BE2C (cell line): ENCODE measurements around the gene SEMA7A.

ENCODE experiments used
- DNase-seq: peaks from one replicate; pipeline ENCODE4 v3.0.0-alpha.2; 2020
- H3K27me3 ChIP-seq: fragments of 250-450 bp; sonication (Bioruptor Pico); 2 replicates; pipeline ENCODE4 v1.5.1; 2020; ENCODE audit warnings: mild to moderate bottlenecking
- H3K36me3 ChIP-seq: fragments of 250-450 bp; sonication (Bioruptor Pico); 2 replicates; pipeline ENCODE4 v1.5.1; 2020; ENCODE audit warnings: mild to moderate bottlenecking
- H3K4me1 ChIP-seq: fragments of 250-450 bp; sonication (Bioruptor Pico); 2 replicates; pipeline ENCODE4 v1.5.1; 2020
- H3K4me3 ChIP-seq: 2 replicates; pipeline ENCODE4 v1.5.1; 2011; ENCODE audit warnings: low read depth, low read length
- H3K9me3 ChIP-seq: fragments of 250-450 bp; sonication (Bioruptor Pico); 2 replicates; pipeline ENCODE4 v1.5.1; 2020
- CTCF ChIP-seq: IDR thresholded peaks from 2 replicates; pipeline ENCODE4 v1.5.1; 2012; ENCODE audit warnings: mild to moderate bottlenecking, low read depth, low read length

Gene SEMA7A

GRCh38 chr15:74373731-74374647 is 59.8 kb downstream of the SEMA7A start:
- Histone ChIP-seq H3K9me3 (no peaks in the 10 kb centered on the region), H3K36me3 (no peaks in the 10 kb centered on the region), H3K4me3 (peak overlapping the region; percentile 74), H3K27me3 (no peaks in the 10 kb centered on the region; the same call in 1 of the 2 replicates), H3K4me1 (peaks cover 3% of the 10 kb centered on the region; the same call in 1 of the 2 replicates)
- peak; percentile 98 for DNase-seq
- peak; percentile 88 for TF ChIP-seq CTCF

- Histone ChIP-seq H3K4me3 (no peak overlapping the region; the same call in 1 of the 2 replicates), H3K27me3 (no peaks in the 10 kb centered on the region; the same call in 1 of the 2 replicates), H3K4me1 (peaks cover 3% of the 10 kb centered on the region; the same call in 1 of the 2 replicates), H3K9me3 (no peaks in the 10 kb centered on the region), H3K36me3 (no peaks in the 10 kb centered on the region)
- no peak for TF ChIP-seq CTCF
- DNase-seq: no peak
Observed at GRCh38 chr15:74373056-74373650, 60.6 kb downstream of the SEMA7A start.

- H3K4me3 ChIP-seq: no peak overlapping the region
- H3K36me3 ChIP-seq: no peaks in the 10 kb centered on the region
- no peak for TF ChIP-seq CTCF
- H3K27me3 ChIP-seq: no peaks in the 10 kb centered on the region; the same call in 1 of the 2 replicates
- peaks cover 3% of the 10 kb centered on the region; the same call in 1 of the 2 replicates for H3K4me1 ChIP-seq
- H3K9me3 ChIP-seq: no peaks in the 10 kb centered on the region
- no peak for DNase-seq
Observed at GRCh38 chr15:74370471-74370870, 63.3 kb downstream of the SEMA7A start.

GRCh38 chr15:74369756-74370155 is 64.0 kb downstream of the SEMA7A start:
- Histone ChIP-seq H3K27me3 (no peaks in the 10 kb centered on the region; the same call in 1 of the 2 replicates), H3K36me3 (no peaks in the 10 kb centered on the region), H3K4me1 (peaks cover 3% of the 10 kb centered on the region; the same call in 1 of the 2 replicates), H3K9me3 (no peaks in the 10 kb centered on the region), H3K4me3 (no peak overlapping the region)
- no peak for DNase-seq
- TF ChIP-seq CTCF: no peak

GRCh38 chr15:74369084-74369745 is 64.5 kb downstream of the SEMA7A start:
- Histone ChIP-seq H3K36me3 (no peaks in the 10 kb centered on the region), H3K9me3 (no peaks in the 10 kb centered on the region), H3K4me1 (0 out of 2 replicates have a peak, but pooled peaks cover 3% of the 10 kb centered on the region), H3K4me3 (no peak overlapping the region), H3K27me3 (no peaks in the 10 kb centered on the region; the same call in 1 of the 2 replicates)
- no peak for DNase-seq
- no peak for TF ChIP-seq CTCF
